NB4 (cell line): ENCODE data around the gene AKAP5.

Experiments
- DNase-seq: peaks from one replicate; pipeline ENCODE4 v3.0.0; 2010; ENCODE audit warnings: low read depth
- H3K4me3 ChIP-seq: one replicate; pipeline ENCODE4 v1.5.1; 2011; ENCODE audit warnings: mild to moderate bottlenecking, low read depth, low read length, moderate library complexity
- CTCF ChIP-seq: IDR thresholded peaks from one replicate; pipeline ENCODE4 v1.5.1; 2012; ENCODE audit warnings: low read depth, low read length
- MAX ChIP-seq: IDR thresholded peaks from 2 replicates; pipeline ENCODE4 v1.6.1; 2011; ENCODE audit warnings: low read depth, low read length
- MYC ChIP-seq: IDR thresholded peaks from 2 replicates; pipeline ENCODE4 v1.6.1; 2011; ENCODE audit warnings: low read depth, low read length
- POLR2A ChIP-seq: IDR thresholded peaks from 2 replicates; pipeline ENCODE4 v1.6.1; 2011; ENCODE audit warnings: mild to moderate bottlenecking; ENCODE audit not compliant: insufficient read length; ENCODE audit errors: extremely low read depth

The AKAP5 gene

GRCh38 chr14:64476438-64476837 lies 11.1 kb downstream of the AKAP5 start:
- no peak overlapping the region for H3K4me3 ChIP-seq
- DNase-seq = no peak
- TF ChIP-seq POLR2A = no peak
- TF ChIP-seq MAX = no peak
- no peak for TF ChIP-seq MYC
- no peak for TF ChIP-seq CTCF

GRCh38 chr14:64478634-64479250 lies 13.4 kb downstream of the AKAP5 start:
- no peak for TF ChIP-seq CTCF
- no peak for TF ChIP-seq POLR2A
- TF ChIP-seq MAX = no peak
- no peak for TF ChIP-seq MYC
- peak; percentile 26 for DNase-seq
- no peak overlapping the region for H3K4me3 ChIP-seq

DNA sequence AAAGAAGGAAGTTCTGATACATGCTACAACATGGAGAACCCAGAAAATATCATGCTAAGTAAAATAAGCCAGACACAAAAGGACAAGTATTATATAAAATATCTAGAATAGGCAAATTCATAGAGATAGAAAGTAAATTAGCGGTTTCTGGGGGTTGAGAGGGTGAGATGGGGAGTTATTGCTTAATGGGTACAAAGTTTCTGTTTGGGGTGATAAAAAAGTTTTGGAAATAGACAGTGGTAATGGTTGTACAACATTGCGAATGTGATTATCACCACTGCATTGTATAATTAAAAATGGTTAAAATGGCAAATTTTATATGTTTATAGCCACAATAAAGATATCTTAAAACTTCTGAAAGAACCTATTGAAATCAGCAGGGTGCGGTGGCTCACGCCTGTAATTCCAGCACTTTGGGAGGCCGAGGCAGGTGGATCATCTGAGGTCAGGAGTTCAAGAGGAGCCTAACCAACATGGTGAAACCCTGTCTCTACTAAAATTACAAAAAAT lies 23.3 kb downstream of the AKAP5 start:
- TF ChIP-seq CTCF (no peak), MAX (no peak), POLR2A (no peak), MYC (no peak)
- no peak overlapping the region for H3K4me3 ChIP-seq
- DNase-seq = no peak

DNA sequence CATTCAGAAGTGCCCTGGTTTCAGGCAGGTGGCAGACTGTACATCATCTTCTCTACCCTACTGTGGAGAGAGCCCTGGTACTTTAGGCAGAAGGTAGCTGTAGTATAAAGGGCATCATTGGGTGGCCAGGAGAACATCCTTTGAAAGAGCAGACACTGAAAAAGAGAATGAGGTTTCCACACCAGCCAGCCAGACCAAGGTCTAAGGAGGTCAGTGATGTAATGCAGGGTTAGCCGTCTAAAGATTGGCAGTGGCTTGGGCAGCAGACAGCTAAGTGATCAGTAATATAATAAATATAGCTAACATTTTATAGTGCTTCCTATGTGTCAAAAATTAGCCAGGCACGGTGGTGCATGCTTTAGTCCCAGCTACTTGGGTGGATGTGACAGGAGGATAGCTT lies 26.3 kb downstream of the AKAP5 start:
- no peak overlapping the region for H3K4me3 ChIP-seq
- TF ChIP-seq POLR2A = no peak
- no peak for TF ChIP-seq CTCF
- no peak for TF ChIP-seq MAX
- TF ChIP-seq MYC = no peak
- no peak for DNase-seq

DNA sequence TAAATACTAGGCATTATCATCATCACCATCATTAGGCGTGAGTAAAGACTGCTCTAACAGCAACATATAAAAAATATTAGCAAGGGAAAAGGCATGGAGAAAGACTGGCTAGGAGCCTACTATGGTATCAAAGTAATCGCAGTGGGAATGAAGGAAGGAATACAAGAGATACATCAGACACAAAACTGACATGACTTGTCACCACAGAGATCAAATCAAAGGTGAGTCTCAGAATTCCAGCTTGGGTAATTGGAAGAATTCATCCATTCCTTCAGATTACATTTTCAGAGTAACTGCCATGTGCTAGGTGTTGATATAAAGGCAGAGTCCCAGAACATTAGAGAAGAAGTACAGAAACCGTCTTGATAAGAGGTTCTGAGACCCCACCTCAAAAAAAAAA lies 28.2 kb downstream of the AKAP5 start:
- H3K4me3 ChIP-seq = no peak overlapping the region
- DNase-seq = no peak
- no peak for TF ChIP-seq MAX

DNA sequence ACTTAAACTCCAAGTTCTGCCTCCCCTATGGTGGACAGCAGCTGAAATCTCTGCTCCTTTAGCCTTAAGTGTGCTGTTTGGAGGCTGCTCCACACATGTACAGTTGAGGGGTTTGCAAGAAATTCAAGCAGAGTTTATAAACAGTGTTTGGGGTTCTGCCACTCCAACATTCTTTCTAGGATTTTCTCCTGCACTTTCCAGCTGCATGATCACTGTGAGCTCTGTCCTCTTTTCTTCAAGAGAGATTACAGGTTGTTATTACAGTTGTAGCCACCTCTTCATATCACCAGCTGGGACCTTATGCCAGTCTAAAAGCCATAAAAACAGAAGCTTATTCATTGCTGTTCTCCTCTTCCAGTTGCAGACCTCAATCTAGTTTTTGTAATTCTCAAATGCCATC lies 30.0 kb downstream of the AKAP5 start:
- no peak overlapping the region for H3K4me3 ChIP-seq
- TF ChIP-seq CTCF = no peak
- no peak for TF ChIP-seq MYC
- no peak for TF ChIP-seq POLR2A
- no peak for TF ChIP-seq MAX
- DNase-seq = no peak
